Measurements from ENCODE around the gene ZBED1. TPM values are rescaled to one million over a fixed set of nuclear protein-coding genes. Genes with fewer than 3 reads are reported as not detected.
A peak's percentile ranks its signal among the peaks of the same experiment; 100 is the strongest.

The ZBED1 gene
- total RNA-seq = 10 to 100 TPM; 28.0 to 30.0 TPM
- 41.9 TPM for polyA plus RNA-seq

- H3K27me3 ChIP-seq (ENCODE audit: insufficient read depth, low read length, poor library complexity, severe bottlenecking) = no peaks in the 10 kb centered on the region
- CTCF ChIA-PET = no interaction called here
- no peaks in the 10 kb centered on the region for H3K27me3 Mint-ChIP-seq
- peak within 1 kb of the TSS; percentile 64 for H3K4me3 ChIP-seq (ENCODE audit: low read length)
- H3K36me3 Mint-ChIP-seq = peaks cover 0 to 14% (median 0%) of the 10 kb centered on the region in 3 donors
- H3K4me1 Mint-ChIP-seq = peaks cover 28 to 38% (median 29%) of the 10 kb centered on the region in 3 donors
- H3K4me3 Mint-ChIP-seq = peak within 1 kb of the TSS; percentile 83 to 90 (median 87)
- POLR2A ChIA-PET = no interaction called here
- DNase-seq = peak; percentile 31 to 62 (median 40)
- H3K27ac Mint-ChIP-seq = peak within 1 kb of the TSS; percentile 26 to 95 (median 89)
- H3K9me3 ChIP-seq (ENCODE audit: low read length) = no peaks in the 10 kb centered on the region
- H3K36me3 ChIP-seq (ENCODE audit: insufficient read depth, low read length) = no peaks in the 10 kb centered on the region
- H3K27ac ChIP-seq (ENCODE audit: low read depth, low read length) = peak within 1 kb of the TSS; percentile 49
- H3K9me3 Mint-ChIP-seq = no peaks in the 10 kb centered on the region
- H3K4me1 ChIP-seq (ENCODE audit: insufficient read depth, low read length) = peaks cover 16% of the 10 kb centered on the region
Measured at GRCh38 chrX:2500803-2501558, at the start of gene ZBED1, which contains the start of gene DHRSX. Gene ZBED1, minus strand, starts transcription at chrX:2500976. Its CDS starts 10,257 bp downstream, at chrX:2490719. Gene DHRSX, minus strand, starts transcription at chrX:2500976. Its CDS starts 51 bp downstream, at chrX:2500925.

- H3K27me3 ChIP-seq (ENCODE audit: insufficient read depth, low read length, poor library complexity, severe bottlenecking) = no peaks in the 10 kb centered on the region
- POLR2A ChIA-PET = no interaction called here
Measured at GRCh38 chrX:2549876-2550275, 49.1 kb upstream of the ZBED1 start.

GRCh38 chrX:2548711-2549423, 48.1 kb upstream of the ZBED1 start:
- ChIA-PET CTCF (no interaction called here), POLR2A (no interaction called here)
- H3K36me3 Mint-ChIP-seq = peaks cover 0 to 6% (median 0%) of the 10 kb centered on the region in 3 donors

More at GRCh38 chrX:2549876-2550275, 49.1 kb upstream of the ZBED1 start:
- Mint-ChIP-seq H3K36me3 (peaks cover 0 to 10% (median 0%) of the 10 kb centered on the region in 3 donors), H3K4me1 (no peaks in the 10 kb centered on the region), H3K9me3 (peaks cover 0 to 4% (median 3%) of the 10 kb centered on the region in 5 donors), H3K4me3 (no peak overlapping the region), H3K27me3 (peaks cover 11 to 35% of the 10 kb centered on the region in 2 donors), H3K27ac (no peak overlapping the region)
- H3K4me3 ChIP-seq (ENCODE audit: low read length) = no peak overlapping the region
- no peaks in the 10 kb centered on the region for H3K36me3 ChIP-seq (ENCODE audit: insufficient read depth, low read length)
- no peaks in the 10 kb centered on the region for H3K9me3 ChIP-seq (ENCODE audit: low read length)
- no peak overlapping the region for H3K27ac ChIP-seq (ENCODE audit: low read depth, low read length)
- CTCF ChIA-PET = no interaction called here
- no peak for DNase-seq
- H3K4me1 ChIP-seq (ENCODE audit: insufficient read depth, low read length) = no peaks in the 10 kb centered on the region

GRCh38 chrX:2547736-2548135, 47.0 kb upstream of the ZBED1 start:
- H3K27ac Mint-ChIP-seq = no peak overlapping the region
- ChIA-PET POLR2A (no interaction called here), CTCF (no interaction called here)
- H3K4me3 Mint-ChIP-seq = no peak overlapping the region
- no peak for DNase-seq
- Histone ChIP-seq H3K36me3 (ENCODE audit: insufficient read depth, low read length) (no peaks in the 10 kb centered on the region), H3K27ac (ENCODE audit: low read depth, low read length) (no peak overlapping the region), H3K4me1 (ENCODE audit: insufficient read depth, low read length) (no peaks in the 10 kb centered on the region), H3K9me3 (ENCODE audit: low read length) (no peaks in the 10 kb centered on the region), H3K4me3 (ENCODE audit: low read length) (no peak overlapping the region), H3K27me3 (ENCODE audit: insufficient read depth, low read length, poor library complexity, severe bottlenecking) (no peaks in the 10 kb centered on the region)
- no peaks in the 10 kb centered on the region for H3K4me1 Mint-ChIP-seq
- H3K9me3 Mint-ChIP-seq = peaks cover 0 to 4% (median 0%) of the 10 kb centered on the region in 5 donors
- H3K27me3 Mint-ChIP-seq = peaks cover 8 to 34% of the 10 kb centered on the region in 2 donors
- peaks cover 0 to 6% (median 0%) of the 10 kb centered on the region in 3 donors for H3K36me3 Mint-ChIP-seq

More at GRCh38 chrX:2548711-2549423, 48.1 kb upstream of the ZBED1 start:
- no peak for DNase-seq
- peaks cover 0 to 4% (median 0%) of the 10 kb centered on the region in 5 donors for H3K9me3 Mint-ChIP-seq
- H3K4me1 Mint-ChIP-seq = no peaks in the 10 kb centered on the region
- H3K27ac Mint-ChIP-seq = no peak overlapping the region
- no peak overlapping the region for H3K4me3 Mint-ChIP-seq
- Histone ChIP-seq H3K9me3 (ENCODE audit: low read length) (no peaks in the 10 kb centered on the region), H3K4me3 (ENCODE audit: low read length) (no peak overlapping the region), H3K4me1 (ENCODE audit: insufficient read depth, low read length) (no peaks in the 10 kb centered on the region), H3K36me3 (ENCODE audit: insufficient read depth, low read length) (no peaks in the 10 kb centered on the region), H3K27me3 (ENCODE audit: insufficient read depth, low read length, poor library complexity, severe bottlenecking) (no peaks in the 10 kb centered on the region), H3K27ac (ENCODE audit: low read depth, low read length) (no peak overlapping the region)
- peaks cover 8 to 38% of the 10 kb centered on the region in 2 donors for H3K27me3 Mint-ChIP-seq

- Mint-ChIP-seq H3K9me3 (peaks cover 0 to 4% (median 0%) of the 10 kb centered on the region in 5 donors), H3K27me3 (peaks cover 4 to 37% of the 10 kb centered on the region in 2 donors), H3K4me1 (no peaks in the 10 kb centered on the region), H3K36me3 (peaks cover 0 to 6% (median 0%) of the 10 kb centered on the region in 3 donors), H3K27ac (no peak overlapping the region), H3K4me3 (no peak overlapping the region)
- ChIA-PET CTCF (no interaction called here), POLR2A (no interaction called here)
- no peaks in the 10 kb centered on the region for H3K4me1 ChIP-seq (ENCODE audit: insufficient read depth, low read length)
- H3K27me3 ChIP-seq (ENCODE audit: insufficient read depth, low read length, poor library complexity, severe bottlenecking) = no peaks in the 10 kb centered on the region
- H3K4me3 ChIP-seq (ENCODE audit: low read length) = no peak overlapping the region
- no peaks in the 10 kb centered on the region for H3K9me3 ChIP-seq (ENCODE audit: low read length)
- no peak for DNase-seq
- no peaks in the 10 kb centered on the region for H3K36me3 ChIP-seq (ENCODE audit: insufficient read depth, low read length)
- no peak overlapping the region for H3K27ac ChIP-seq (ENCODE audit: low read depth, low read length)
Measured at GRCh38 chrX:2546496-2546895, 45.7 kb upstream of the ZBED1 start.

GRCh38 chrX:2545144-2545543, 44.4 kb upstream of the ZBED1 start:
- Histone ChIP-seq H3K9me3 (ENCODE audit: low read length) (no peaks in the 10 kb centered on the region), H3K4me1 (ENCODE audit: insufficient read depth, low read length) (no peaks in the 10 kb centered on the region), H3K27ac (ENCODE audit: low read depth, low read length) (no peak overlapping the region), H3K4me3 (ENCODE audit: low read length) (no peak overlapping the region), H3K36me3 (ENCODE audit: insufficient read depth, low read length) (no peaks in the 10 kb centered on the region), H3K27me3 (ENCODE audit: insufficient read depth, low read length, poor library complexity, severe bottlenecking) (no peaks in the 10 kb centered on the region)
- Mint-ChIP-seq H3K36me3 (peaks cover 0 to 6% (median 0%) of the 10 kb centered on the region in 3 donors), H3K27ac (no peak overlapping the region), H3K27me3 (peaks cover 4 to 33% of the 10 kb centered on the region in 2 donors), H3K4me3 (no peak overlapping the region), H3K9me3 (peaks cover 0 to 4% (median 0%) of the 10 kb centered on the region in 5 donors), H3K4me1 (no peaks in the 10 kb centered on the region)
- ChIA-PET CTCF (no interaction called here), POLR2A (no interaction called here)
- DNase-seq = no peak

GRCh38 chrX:2542826-2543521, 42.2 kb upstream of the ZBED1 start:
- Histone ChIP-seq H3K4me1 (ENCODE audit: insufficient read depth, low read length) (no peaks in the 10 kb centered on the region), H3K36me3 (ENCODE audit: insufficient read depth, low read length) (no peaks in the 10 kb centered on the region), H3K4me3 (ENCODE audit: low read length) (no peak overlapping the region), H3K27me3 (ENCODE audit: insufficient read depth, low read length, poor library complexity, severe bottlenecking) (no peaks in the 10 kb centered on the region), H3K9me3 (ENCODE audit: low read length) (no peaks in the 10 kb centered on the region), H3K27ac (ENCODE audit: low read depth, low read length) (no peak overlapping the region)
- ChIA-PET POLR2A (no interaction called here), CTCF (no interaction called here)
- Mint-ChIP-seq H3K4me3 (peak overlapping the region in 1 of 7 donors; percentile 23), H3K27me3 (peaks cover 4 to 25% of the 10 kb centered on the region in 2 donors), H3K9me3 (peaks cover 0 to 4% (median 0%) of the 10 kb centered on the region in 5 donors), H3K4me1 (no peaks in the 10 kb centered on the region), H3K36me3 (peaks cover 0 to 6% (median 0%) of the 10 kb centered on the region in 3 donors), H3K27ac (no peak overlapping the region)
- DNase-seq = no peak

Data from CD8-positive, alpha-beta memory T cell (primary cell).